ENCODE results near the gene GHRHR. TPM values are rescaled to one million over a fixed set of nuclear protein-coding genes. Genes with fewer than 3 reads are reported as not detected.

The GHRHR gene
- total RNA-seq, 1 experiment from 2014 or later, result not detected

DNA sequence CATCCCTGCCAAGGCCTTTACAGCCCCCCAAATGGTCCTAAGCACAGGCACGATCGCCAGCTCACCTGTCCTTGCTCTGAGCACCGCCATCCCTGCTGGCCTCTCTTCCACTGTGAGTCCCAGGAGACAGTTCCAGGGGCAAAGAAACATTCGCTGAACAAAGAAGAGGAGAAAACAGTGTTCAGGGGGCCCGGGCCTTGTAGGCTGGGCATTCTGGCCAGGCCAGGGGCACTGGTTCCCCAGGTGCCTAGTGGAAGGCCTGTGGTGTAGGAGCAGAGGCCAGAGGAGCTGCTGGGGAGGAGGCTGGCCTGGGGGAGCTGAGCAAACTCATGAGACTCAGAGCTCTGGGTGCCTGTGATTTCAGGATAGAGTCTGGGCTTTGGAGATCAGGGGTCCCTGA is 29.5 kb upstream of the GHRHR start:
- Histone ChIP-seq H3K27me3 (ENCODE audit: insufficient read depth, low read depth) (no peaks in the 10 kb centered on the region), H4K20me1 (ENCODE audit: insufficient read depth) (no peaks in the 10 kb centered on the region), H3K4me1 (replicated peaks; ENCODE audit: insufficient read depth) (peaks cover 26% of the 10 kb centered on the region), H3F3A (ENCODE audit: insufficient read depth, low read depth) (peaks cover 3% of the 10 kb centered on the region; the same call in 1 of the 2 replicates), H3K79me2 (ENCODE audit: low read depth) (no peaks in the 10 kb centered on the region), H3K4me3 (no peak overlapping the region), H3K36me3 (ENCODE audit: low read depth) (no peaks in the 10 kb centered on the region), H3K4me2 (no peak overlapping the region), H3K9me3 (ENCODE audit: insufficient read depth, low read depth) (no peaks in the 10 kb centered on the region), H3K27ac (no peak overlapping the region), H2AFZ (no peak overlapping the region), H3K9me2 (ENCODE audit: insufficient read depth) (no peaks in the 10 kb centered on the region)
- intact Hi-C loops (cut with micrococcal nuclease; ENCODE audit: unreplicated experiment), result no loop called here
- POLR2A ChIA-PET (ENCODE audit: unreplicated experiment), result no interaction called here
- TF ChIP-seq, protein P1, sequence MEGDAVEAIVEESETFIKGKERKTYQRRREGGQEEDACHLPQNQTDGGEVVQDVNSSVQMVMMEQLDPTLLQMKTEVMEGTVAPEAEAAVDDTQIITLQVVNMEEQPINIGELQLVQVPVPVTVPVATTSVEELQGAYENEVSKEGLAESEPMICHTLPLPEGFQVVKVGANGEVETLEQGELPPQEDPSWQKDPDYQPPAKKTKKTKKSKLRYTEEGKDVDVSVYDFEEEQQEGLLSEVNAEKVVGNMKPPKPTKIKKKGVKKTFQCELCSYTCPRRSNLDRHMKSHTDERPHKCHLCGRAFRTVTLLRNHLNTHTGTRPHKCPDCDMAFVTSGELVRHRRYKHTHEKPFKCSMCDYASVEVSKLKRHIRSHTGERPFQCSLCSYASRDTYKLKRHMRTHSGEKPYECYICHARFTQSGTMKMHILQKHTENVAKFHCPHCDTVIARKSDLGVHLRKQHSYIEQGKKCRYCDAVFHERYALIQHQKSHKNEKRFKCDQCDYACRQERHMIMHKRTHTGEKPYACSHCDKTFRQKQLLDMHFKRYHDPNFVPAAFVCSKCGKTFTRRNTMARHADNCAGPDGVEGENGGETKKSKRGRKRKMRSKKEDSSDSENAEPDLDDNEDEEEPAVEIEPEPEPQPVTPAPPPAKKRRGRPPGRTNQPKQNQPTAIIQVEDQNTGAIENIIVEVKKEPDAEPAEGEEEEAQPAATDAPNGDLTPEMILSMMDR (conservative IDR thresholded peaks at IDR 0.05), result no peak
- TF ChIP-seq EZH2 (IDR thresholded peaks at IDR 0.05; ENCODE audit: low read depth), result no peak
- DNase-seq, result no peak
- CTCF ChIA-PET, result interaction anchor here (0.5 kb wide), 1 partner anchor 37 kb away, joined by 14 read pairs; no protein-coding TSS in a partner anchor
- BruUV-seq (replicated peaks), result no TSS peak

DNA sequence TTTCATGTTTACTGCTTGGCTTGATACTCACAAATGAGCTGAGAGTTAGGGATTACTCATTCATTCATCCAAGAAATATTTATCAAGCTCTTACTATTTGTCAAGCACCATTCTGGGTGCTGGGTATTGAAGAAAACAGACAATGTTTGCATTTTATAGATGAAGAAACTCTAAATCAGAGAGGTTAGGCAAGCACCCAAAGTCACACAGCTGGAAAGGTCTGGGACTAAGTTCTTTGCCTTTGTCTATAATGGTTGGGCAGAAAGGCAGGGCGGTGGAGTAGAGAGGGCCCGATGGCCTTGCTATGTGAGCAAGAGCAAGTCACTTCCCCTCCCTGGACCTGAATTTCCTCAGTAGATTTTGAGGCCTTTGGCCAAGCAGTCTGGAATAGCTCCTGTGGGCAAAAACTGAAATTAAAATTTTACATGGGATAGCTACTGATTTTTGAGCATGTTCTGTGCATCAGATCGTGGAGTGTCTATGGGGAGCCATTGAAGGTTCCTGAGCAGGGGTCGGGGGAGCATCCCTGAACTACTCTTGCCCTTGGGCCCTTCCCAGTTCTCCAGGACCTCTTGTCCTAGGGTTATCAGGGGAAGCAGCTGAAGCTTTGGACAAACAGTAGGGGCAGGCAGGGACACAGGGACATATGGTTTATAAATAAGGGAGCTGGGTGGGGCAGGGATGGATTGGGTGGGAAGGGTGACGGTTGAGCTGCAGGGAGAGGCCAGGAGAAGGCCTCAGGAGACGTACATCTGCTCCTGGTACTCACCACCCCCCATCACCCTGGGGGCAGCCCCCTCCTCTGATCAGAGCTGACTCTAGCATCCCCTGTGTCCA is 28.8 kb upstream of the GHRHR start:
- H4K20me1 ChIP-seq (ENCODE audit: insufficient read depth), result no peaks in the 10 kb centered on the region
- no peak overlapping the region for H3K4me3 ChIP-seq
- no peaks in the 10 kb centered on the region for H3K9me3 ChIP-seq (ENCODE audit: insufficient read depth, low read depth)
- DNase-seq, result no peak
- peaks cover 3% of the 10 kb centered on the region; the same call in 1 of the 2 replicates for H3F3A ChIP-seq (ENCODE audit: insufficient read depth, low read depth)
- no peaks in the 10 kb centered on the region for H3K79me2 ChIP-seq (ENCODE audit: low read depth)
- no peak overlapping the region for H2AFZ ChIP-seq
- no peaks in the 10 kb centered on the region for H3K9me2 ChIP-seq (ENCODE audit: insufficient read depth)
- H3K27me3 ChIP-seq (ENCODE audit: insufficient read depth, low read depth), result no peaks in the 10 kb centered on the region
- intact Hi-C loops (cut with micrococcal nuclease; ENCODE audit: unreplicated experiment), result loop anchor here (5.0 kb wide), 1 partner anchor 88 kb away; no protein-coding TSS in a partner anchor
- POLR2A ChIA-PET (ENCODE audit: unreplicated experiment), result no interaction called here
- peaks cover 26% of the 10 kb centered on the region for H3K4me1 ChIP-seq (replicated peaks; ENCODE audit: insufficient read depth)
- H3K36me3 ChIP-seq (ENCODE audit: low read depth), result no peaks in the 10 kb centered on the region
- H3K4me2 ChIP-seq, result no peak overlapping the region
- CTCF ChIA-PET, result interaction anchor here (0.6 kb wide), 1 partner anchor 120 kb away, joined by 10 read pairs; no protein-coding TSS in a partner anchor
- TF ChIP-seq EZH2 (IDR thresholded peaks at IDR 0.05; ENCODE audit: low read depth), result no peak
- TF ChIP-seq, protein P1 (conservative IDR thresholded peaks at IDR 0.05), result no peak
- BruUV-seq (replicated peaks), result no TSS peak
- H3K27ac ChIP-seq, result no peak overlapping the region

DNA sequence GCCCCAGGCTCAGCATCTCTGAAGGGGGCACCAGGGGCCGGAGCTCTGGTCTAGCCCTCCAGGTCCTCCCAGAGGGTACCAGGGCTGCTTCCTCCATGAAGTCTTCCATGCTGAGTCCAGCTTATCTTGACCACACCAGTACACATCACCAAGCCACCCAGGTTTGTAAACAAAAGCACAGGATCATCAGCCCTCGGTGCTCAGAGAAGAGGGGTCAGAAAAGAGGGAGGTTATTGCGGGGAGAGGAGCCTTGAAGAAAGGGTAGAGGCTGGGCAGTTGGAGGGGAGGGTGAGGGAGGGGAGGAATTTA is 28.2 kb upstream of the GHRHR start:
- TF ChIP-seq, protein P1 (conservative IDR thresholded peaks at IDR 0.05), result no peak
- no peak for TF ChIP-seq EZH2 (IDR thresholded peaks at IDR 0.05; ENCODE audit: low read depth)
- Histone ChIP-seq H4K20me1 (ENCODE audit: insufficient read depth) (no peaks in the 10 kb centered on the region), H3K27ac (no peak overlapping the region), H2AFZ (no peak overlapping the region), H3K9me2 (ENCODE audit: insufficient read depth) (no peaks in the 10 kb centered on the region), H3K4me3 (no peak overlapping the region), H3K4me1 (replicated peaks; ENCODE audit: insufficient read depth) (peaks cover 26% of the 10 kb centered on the region), H3K9me3 (ENCODE audit: insufficient read depth, low read depth) (no peaks in the 10 kb centered on the region), H3F3A (ENCODE audit: insufficient read depth, low read depth) (peaks cover 3% of the 10 kb centered on the region; the same call in 1 of the 2 replicates), H3K36me3 (ENCODE audit: low read depth) (no peaks in the 10 kb centered on the region), H3K79me2 (ENCODE audit: low read depth) (no peaks in the 10 kb centered on the region), H3K4me2 (no peak overlapping the region), H3K27me3 (ENCODE audit: insufficient read depth, low read depth) (no peaks in the 10 kb centered on the region)
- intact Hi-C loops (cut with micrococcal nuclease; ENCODE audit: unreplicated experiment), result loop anchor here (5.0 kb wide), 1 partner anchor 88 kb away; no protein-coding TSS in a partner anchor
- DNase-seq, result no peak
- POLR2A ChIA-PET (ENCODE audit: unreplicated experiment), result no interaction called here
- no TSS peak for BruUV-seq (replicated peaks)
- CTCF ChIA-PET, result interaction anchor here (0.6 kb wide), 1 partner anchor 121 kb away, joined by 10 read pairs; no protein-coding TSS in a partner anchor

Measured in PC-9 (cell line).